Body of pancreas (tissue), 4 donors: ENCODE data around the gene CRYBA1.

Source experiments
- POLR2A ChIP-seq, 3 donors: fragments of 450-650 bp; IDR thresholded peaks; one replicate each; pipeline ENCODE4 v1.6.1; 2016; ENCODE audit warnings: antibody characterized with exemption in 3 of 3, mild to moderate bottlenecking in 2 of 3
- TF ChIP-seq, protein P1 (sequence below), 7 experiments: fragments of 450-650 bp in 4 of 7; fragments of 200-600 bp in 3 of 7; sonication (generic) in 3 of 7; IDR thresholded peaks; one replicate each; pipeline ENCODE4 v1.5.1; 2016 to 2019; ENCODE audit warnings: antibody characterized with exemption in 7 of 7

GRCh38 chr17:29216856-29217255, 29.8 kb upstream of the CRYBA1 start:
- TF ChIP-seq, protein P1, sequence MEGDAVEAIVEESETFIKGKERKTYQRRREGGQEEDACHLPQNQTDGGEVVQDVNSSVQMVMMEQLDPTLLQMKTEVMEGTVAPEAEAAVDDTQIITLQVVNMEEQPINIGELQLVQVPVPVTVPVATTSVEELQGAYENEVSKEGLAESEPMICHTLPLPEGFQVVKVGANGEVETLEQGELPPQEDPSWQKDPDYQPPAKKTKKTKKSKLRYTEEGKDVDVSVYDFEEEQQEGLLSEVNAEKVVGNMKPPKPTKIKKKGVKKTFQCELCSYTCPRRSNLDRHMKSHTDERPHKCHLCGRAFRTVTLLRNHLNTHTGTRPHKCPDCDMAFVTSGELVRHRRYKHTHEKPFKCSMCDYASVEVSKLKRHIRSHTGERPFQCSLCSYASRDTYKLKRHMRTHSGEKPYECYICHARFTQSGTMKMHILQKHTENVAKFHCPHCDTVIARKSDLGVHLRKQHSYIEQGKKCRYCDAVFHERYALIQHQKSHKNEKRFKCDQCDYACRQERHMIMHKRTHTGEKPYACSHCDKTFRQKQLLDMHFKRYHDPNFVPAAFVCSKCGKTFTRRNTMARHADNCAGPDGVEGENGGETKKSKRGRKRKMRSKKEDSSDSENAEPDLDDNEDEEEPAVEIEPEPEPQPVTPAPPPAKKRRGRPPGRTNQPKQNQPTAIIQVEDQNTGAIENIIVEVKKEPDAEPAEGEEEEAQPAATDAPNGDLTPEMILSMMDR (IDR thresholded peaks at IDR 0.05) = no peak
- no peak for TF ChIP-seq POLR2A (IDR thresholded peaks at IDR 0.05)
